ENCODE data around the gene CAPN10.
A peak's percentile ranks its signal among the peaks of the same experiment; 100 is the strongest.
"Not testable (repeated sequence)": the region's sequence is repeated elsewhere in the genome, so short reads cannot be mapped to it uniquely, and the experiment has no call there.

CAPN10 gene, protein sequence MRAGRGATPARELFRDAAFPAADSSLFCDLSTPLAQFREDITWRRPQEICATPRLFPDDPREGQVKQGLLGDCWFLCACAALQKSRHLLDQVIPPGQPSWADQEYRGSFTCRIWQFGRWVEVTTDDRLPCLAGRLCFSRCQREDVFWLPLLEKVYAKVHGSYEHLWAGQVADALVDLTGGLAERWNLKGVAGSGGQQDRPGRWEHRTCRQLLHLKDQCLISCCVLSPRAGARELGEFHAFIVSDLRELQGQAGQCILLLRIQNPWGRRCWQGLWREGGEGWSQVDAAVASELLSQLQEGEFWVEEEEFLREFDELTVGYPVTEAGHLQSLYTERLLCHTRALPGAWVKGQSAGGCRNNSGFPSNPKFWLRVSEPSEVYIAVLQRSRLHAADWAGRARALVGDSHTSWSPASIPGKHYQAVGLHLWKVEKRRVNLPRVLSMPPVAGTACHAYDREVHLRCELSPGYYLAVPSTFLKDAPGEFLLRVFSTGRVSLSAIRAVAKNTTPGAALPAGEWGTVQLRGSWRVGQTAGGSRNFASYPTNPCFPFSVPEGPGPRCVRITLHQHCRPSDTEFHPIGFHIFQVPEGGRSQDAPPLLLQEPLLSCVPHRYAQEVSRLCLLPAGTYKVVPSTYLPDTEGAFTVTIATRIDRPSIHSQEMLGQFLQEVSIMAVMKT

DNA sequence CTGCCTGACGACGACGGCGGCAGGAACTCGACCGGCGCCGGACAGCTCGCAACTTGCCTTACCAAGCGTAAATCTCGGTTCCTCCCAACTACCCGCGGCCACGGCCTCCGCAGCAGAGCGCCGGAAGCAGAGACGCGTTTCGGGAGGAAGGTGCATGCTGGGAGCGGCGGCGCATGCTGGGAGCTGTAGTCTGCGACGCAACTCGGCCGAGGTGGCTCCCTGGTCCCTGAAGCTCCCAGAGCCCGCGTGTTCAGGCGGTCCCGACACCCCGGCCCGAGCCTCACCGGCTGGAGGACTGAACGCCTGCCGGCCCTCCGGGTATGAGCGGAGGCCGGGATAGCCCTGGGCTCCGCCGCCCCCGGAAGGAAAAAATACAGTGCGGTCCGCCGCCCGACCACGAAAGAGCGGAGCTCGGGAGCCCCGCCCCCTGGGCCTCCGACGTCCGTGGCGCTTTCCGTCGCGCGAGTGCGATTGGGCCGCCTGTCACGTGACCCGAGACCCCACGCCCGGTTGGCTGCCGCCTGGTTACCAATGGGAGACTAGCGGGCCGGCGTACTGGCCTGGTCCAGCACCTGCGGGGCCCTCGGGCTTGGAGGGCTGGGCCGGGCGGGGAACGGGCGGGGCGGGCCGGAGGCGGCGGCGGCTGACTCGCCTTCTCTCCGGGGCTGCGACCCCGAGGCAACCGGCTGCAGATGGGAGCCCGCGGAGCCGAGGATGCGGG lies at the start of gene CAPN10:
Gene CAPN10, plus strand, starts transcription at position 537 of the 721 bp plus-strand sequence. Its CDS starts 178 bp downstream, at position 715.
- peak; percentile 93 to 94 for DNase-seq (ENCODE audit: low read depth in 2 of 2)

DNA sequence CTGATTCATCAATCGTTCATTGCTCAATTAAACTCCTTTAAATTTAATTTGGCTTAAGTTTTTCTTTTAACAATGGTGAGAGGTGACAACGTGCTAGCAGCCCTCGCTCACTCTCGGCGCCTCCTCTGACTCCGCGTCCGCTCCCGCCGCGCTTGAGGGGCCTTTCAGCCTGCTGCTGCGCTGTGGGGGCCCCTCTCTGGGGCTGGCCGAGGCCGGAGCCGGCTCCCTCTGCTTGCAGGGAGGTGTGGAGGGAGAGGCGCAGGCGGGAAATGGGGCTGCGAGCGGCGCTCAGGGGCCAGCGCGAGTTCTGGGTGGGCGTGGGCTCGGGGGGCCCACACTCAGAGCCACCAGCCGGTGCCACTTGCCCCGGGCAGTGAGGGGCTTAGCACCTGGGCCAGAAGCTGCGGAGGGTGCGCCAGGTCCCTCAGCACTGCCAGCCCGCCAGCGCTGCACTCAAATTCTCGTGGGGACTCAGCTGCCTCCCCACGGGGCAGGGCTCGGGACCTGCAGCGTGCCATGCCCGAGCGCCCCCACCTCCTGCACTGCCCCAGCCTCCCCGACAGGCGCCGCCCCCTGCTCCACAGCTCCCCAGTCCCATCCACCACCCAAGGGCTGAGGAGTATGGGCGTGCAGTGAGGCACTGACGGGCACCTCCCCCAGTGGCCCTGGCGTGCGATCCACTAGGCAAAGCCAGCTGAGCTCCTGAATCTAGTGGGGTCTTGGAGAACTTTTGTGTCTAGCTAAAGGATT lies 48.3 kb upstream of the CAPN10 start:
- DNase-seq (ENCODE audit: low read depth in 2 of 2) = no peak

DNA sequence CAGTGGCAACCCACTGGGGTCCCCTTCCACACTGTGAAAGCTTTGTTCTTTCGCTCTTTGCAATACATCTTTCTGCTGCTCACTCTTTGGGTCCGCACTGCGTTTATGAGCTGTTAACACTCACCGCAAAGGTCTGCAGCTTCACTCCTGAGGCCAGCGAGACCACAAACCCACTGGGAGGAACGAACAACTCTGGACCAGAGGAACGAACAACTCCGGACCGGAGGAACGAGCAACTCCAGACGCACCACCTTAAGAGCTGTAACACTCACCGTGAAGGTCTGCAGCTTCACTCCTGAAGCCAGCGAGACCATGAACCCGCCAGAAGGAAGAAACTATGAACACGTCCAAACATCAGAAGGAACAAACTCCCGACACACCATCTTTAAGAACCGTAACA lies 47.4 kb upstream of the CAPN10 start:
- not testable (repeated sequence) for DNase-seq (ENCODE audit: low read depth in 2 of 2)

DNA sequence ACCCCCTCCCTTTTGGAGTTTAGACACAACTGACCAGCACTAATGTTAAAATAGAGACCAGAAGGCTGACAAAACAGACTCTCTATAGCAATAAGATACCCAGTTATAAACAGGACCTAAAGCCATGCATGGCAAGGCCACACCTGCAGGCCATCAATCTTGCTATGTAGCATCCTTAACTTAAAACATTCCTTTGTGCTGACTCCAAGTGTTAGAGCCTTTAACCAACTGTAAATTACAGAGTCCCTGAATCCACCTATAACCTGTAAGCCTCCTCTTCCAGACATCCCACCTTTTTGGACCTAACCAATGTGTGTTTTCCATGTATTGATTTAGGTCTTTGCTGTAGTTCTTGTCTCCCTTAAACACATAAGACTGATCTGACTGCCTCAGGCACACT lies 46.6 kb upstream of the CAPN10 start:
- DNase-seq (ENCODE audit: low read depth in 2 of 2) = no peak

DNA sequence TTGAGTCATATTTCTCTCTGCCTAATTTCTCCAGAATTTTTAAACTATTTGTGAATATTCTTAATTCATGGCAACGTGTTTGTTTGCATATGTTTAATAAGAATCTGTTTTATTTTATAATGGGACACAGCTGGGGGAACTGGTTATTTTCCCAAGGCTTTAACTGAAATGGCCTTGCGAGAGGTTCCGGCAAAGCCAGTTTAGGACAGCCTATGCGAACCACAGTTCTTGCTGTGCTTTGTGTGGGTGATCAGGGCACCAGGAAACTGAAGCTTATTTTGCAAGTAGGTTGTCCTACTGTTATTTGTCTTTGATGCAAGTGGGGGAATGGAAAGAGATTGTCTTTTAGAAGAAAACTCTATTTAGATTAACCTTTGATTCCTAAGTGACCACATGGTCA lies 35.2 kb upstream of the CAPN10 start:
- DNase-seq (ENCODE audit: low read depth in 2 of 2) = no peak

DNA sequence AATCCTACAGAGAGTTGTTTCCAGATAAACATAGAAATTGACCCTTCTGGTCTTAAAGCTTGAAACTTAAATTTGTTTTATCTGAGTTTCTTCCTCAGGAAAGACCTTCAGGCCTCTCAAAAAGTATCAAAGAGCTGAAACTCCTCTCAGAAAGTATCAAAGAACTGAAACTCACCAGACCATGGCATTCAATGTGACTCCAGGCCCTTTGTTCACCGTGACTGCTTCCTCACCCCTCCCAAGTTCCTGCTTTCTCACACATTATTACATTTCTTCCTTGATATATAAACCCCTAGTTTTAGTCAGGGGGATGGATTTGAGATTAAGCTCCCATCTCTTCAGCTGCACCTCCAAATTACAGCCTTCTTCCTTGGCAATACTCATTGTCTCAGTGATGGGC lies 34.7 kb upstream of the CAPN10 start:
- DNase-seq (ENCODE audit: low read depth in 2 of 2) = no peak

DNA sequence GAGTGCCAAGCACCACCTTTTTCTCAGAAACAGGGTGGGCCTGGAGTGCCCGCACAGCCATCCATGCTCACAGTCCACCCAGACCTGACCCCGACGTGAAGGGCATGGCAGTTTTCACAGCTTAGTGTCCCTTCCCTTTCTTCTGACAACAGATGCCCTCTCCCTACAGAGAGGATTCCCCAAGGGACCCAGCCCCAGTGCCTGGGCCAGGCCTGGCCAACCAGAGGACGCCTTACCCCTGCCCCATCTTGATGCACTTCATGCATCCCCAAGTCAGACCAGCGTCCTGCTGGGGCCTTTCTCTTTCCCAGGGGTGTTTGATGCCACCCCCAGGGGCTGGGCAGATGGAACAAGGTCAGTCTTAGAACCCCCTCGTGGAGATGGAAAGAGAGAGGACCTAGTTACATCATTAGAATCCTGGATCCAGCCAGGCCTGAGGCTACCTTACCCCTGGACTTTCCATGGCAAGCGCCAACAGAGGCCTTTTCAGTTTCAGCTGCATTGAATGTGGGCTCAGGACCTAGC lies 32.5 kb upstream of the CAPN10 start:
- no peak for DNase-seq (ENCODE audit: low read depth in 2 of 2)

DNA sequence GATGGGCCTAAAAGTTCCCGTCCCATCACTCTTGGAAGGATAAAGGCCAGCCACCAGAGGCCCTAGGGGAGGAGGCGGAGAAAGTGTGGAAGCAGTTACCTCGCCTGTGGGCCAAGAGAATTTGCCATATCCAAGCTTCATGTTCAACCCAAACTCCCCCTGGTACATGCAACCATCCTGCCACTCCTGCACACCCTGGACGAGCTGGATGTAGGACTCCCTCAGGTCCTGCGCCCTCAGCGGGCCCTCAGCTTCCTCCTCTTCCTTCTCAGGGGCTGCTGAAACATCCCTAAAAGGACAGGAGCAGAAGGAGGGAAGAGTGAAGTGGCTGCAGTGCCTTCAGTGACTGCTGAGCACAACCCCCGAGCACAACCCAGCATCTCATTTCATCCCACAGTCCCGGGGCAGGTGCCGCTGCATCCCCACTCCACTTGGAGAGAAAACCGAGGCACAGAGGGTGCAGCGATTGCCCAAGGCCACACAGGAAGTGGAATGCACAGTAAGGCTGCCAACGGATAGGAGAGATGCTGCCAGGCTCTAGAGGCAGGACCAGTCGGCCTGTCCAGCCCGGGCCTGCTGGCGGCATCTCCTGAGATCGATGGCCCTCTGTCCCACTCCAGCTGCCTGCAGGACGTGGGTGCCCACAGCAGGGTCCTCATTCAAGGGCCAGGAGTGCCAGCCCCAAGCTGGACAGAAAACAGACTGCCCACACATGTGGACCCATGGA lies 31.6 kb upstream of the CAPN10 start:
- DNase-seq (ENCODE audit: low read depth in 2 of 2) = no peak

DNA sequence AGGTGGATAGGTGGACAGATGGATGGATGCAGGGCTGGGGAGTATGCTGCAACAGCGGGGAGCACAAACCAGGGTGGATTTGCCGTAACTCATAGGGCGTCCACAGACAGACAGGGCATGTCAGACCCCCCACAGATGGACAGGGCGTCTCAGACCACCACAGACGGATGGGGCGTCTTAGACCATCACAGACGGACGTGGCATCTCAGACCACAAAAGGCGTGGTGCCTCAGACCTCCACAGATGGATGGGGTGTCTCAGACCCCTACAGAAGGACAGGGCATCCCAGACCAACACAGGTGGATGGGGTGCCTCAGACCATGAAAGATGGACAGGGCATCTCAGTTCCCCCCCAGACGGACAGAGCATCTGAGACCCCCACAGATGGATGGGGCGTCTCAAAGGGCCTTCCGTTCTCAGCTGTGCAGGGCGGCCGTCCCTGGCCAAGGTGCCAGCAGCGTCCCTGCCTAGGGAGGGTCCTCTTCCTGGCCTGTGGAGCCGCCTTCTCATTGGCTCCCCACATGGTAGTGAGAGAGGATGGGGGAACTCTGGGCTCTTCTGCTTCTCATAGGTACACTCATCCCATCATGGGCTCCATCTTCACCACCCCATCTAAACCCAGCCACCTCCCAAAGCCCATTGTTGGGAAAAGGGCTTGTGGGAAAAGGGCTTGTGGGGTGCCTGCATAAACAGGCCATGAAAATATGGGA lies 30.8 kb upstream of the CAPN10 start:
- DNase-seq (ENCODE audit: low read depth in 2 of 2) = no peak

DNA sequence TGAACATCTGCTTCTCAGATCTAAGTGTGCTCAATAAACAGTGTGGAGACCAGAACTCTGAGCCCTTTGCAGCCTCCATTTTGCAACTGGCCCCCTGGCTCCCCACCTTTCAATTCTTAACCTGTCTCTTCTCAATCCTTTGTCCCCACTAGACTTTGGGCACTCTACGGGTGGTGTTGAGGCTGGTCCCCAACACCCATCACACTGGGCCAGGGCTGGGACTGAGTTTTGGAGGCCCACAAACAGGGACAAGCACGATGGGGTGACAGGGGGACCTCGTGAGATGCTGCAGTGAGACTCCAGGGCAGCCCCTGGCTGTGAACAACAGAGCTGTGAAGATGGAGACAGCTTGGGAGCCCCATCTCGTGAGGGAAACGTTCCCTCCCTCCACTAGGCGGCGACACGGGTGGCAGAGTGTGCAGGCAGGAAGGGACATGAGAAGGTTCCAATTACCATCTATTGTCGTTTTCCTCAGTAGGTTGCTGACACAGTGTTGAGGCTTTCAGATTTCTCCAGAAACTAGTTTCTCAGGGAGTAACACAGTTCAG lies 29.9 kb upstream of the CAPN10 start:
- peak in 1 of 2 experiments; percentile 62 for DNase-seq (ENCODE audit: low read depth in 2 of 2)

DNA sequence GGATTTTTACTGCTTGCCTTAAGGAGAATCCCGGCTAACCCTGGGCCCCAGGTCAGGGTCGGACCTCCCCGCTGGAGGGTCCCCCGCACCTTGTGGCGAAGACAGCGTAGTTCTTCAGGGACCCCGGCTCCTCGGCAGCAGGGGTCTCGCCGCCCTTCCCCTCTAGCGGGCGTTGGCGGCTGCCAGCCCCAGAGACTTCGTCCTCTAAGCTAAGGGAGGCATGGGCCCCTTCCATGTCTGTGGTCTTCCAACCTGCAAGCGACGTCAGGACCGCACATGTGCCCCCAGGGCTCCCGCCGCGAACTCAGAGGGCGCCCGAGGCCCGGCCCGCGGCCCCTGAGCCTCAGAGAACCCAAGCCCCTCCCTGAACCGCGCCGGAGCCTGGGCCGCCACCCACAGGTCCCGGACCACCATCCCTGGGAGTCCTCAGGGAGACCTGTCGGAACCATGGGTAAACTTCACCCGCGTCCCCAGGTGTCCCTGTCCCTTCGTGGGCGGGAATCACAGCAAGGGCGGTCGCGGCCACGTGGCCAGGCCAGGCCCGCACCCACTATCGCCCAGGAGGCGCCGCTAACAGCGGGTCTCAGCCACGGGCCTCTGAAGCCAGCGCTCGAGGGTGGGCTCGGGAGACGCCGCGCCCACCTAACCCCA lies 29.3 kb upstream of the CAPN10 start:
- no peak for DNase-seq (ENCODE audit: low read depth in 2 of 2)

DNA sequence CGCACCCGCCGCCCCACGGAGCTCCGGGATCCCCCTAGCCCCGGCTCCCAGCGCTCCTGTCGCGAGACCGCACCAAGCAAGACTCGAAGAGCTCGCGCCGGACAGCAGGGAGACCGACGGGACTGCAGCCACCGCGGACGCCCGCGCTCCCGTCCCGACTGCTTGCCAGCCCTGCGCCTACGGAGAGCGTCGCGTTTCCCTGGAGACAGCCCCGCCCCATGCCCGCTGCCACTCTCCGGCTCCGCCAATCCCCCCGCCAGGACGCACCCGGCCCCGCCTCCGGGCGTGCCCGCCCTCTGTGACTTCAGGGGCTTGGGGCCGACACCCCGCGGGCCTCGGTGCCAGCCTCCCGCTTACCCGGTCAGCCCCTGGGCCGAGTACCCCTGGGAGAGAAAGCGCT lies 28.7 kb upstream of the CAPN10 start, which contains the start of gene ANKMY1:
Gene ANKMY1, minus strand, starts transcription at position 181 of the 400 bp plus-strand sequence. CDS start 653 bp downstream, outside the sequence.
- DNase-seq (ENCODE audit: low read depth in 2 of 2) = peak in 1 of 2 experiments; percentile 69

DNA sequence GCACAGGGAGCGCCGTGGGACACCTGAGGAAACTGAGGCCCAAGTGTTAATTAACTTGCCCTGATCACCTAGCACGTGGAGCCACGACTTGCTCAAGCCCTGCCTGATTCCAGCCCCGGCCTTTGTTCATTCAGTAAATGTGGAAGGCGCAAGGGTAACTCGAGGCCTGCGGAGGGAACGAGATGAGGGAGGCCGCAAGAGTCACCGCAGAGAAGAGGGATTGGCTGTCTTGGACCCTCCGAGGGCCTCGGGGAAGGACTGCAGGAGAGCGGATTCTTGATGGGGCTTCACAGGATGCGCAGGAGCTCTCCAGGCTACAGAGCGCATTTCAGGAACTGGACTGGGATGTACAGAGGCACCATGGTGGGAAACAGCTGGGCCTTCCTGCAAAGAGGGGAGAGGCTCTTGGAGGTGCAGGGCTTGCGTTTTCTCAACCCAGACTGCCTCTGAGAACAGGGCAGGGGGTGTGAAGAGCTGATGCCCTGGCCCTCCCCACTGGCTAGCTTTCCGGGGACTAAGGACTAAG lies 28.2 kb upstream of the CAPN10 start:
- no peak for DNase-seq (ENCODE audit: low read depth in 2 of 2)

DNA sequence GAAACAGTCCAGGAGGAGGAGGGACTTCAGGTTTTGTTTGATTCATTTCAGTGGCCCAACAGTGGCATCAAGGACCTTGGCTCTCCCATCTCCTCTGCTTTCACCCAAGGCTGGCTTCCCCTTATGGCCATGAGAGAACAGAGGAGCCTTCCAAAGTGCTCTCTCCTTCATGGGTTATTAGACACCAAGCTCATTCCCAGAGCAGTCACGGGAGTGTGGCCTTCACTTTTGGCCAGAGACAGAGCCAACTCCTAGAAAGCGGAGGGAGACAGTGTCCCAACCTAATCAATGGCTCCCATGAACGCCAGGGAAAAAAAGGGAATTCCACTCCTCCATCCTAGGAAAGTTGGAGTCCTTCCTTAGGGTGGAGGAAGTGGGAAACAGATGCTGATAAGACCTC lies 27.2 kb upstream of the CAPN10 start:
- DNase-seq (ENCODE audit: low read depth in 2 of 2) = no peak

DNA sequence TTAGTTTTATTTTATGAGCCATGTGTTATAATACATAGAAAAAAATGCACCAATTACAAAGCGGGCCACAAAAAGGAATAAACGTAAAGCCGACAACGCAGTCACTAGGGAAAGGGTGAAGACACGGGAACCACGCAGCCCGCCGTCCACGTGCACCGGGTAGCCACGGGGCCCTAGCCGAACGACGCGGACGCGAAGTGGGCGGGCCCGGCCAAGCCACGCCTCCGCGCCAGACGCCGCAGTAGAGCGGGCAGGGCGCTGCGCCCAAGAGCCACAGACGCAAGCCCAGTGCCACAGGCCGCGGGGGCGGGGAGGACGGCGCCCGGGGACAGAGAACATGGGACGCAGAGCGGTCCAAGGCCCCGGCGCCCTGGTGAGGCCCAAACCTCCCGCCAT lies 26.5 kb upstream of the CAPN10 start, which contains the start of gene DUSP28:
Gene DUSP28, plus strand, starts transcription at position 274 of the 396 bp plus-strand sequence. CDS start 328 bp downstream, outside the sequence.
- peak; percentile 79 to 89 for DNase-seq (ENCODE audit: low read depth in 2 of 2)

DNA sequence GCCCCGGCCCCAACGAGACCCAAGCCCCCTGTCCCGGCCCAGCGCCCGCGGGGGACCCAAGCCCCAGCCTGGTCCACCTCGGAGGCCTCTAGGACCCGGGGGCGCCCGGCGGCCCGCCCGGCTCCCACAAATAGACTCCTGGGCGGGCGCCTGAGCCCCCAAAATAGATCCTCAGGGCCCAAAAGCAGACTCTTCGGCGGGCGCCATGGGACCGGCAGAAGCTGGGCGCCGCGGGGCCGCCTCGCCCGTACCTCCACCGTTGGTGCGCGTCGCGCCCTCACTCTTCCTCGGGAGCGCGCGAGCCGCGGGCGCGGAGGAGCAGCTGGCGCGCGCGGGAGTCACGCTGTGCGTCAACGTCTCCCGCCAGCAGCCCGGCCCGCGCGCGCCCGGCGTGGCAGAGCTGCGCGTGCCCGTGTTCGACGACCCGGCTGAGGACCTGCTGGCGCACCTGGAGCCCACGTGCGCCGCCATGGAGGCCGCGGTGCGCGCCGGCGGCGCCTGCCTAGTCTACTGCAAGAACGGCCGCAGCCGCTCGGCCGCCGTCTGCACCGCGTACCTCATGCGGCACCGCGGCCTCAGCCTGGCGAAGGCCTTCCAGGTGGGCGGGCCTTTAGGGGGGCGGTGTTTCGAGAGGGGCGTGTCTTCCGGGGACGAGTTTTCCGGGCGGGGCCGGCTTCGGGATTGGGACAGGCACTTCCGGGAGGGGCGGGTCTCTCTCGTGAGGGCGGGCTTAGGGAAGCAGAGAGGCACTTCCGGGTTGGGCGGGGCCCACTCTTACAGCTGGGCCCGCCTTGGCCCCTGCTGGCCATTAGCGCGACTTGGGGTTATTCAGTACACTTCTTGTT lies 25.8 kb upstream of the CAPN10 start:
- peak; percentile 99 to 100 for DNase-seq (ENCODE audit: low read depth in 2 of 2)

DNA sequence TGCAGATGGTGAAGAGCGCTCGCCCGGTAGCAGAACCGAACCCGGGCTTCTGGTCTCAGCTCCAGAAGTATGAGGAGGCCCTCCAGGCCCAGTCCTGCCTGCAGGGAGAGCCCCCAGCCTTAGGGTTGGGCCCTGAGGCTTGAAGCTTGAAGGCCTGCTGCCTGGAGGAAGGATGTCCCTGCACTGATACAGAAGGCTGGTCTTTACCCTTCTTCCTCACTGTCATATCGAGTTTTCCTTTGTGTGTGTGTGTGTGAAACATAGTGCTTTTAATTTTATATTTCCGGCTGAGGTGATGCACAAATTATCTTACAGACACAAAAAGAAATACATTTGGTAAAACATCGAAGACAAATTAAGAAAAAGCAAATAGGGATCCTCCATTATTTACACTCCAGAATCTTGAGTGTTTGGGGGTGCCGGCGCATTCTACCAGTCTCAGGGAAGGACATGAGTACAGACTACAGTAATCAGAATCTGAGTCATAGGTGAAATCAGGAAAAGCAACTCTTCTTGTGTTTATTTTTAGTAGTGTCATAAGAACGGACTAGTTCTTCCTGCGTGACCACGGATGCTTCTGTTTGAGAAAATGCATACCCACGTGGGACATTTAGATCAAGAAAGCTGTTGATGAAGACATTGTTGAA lies 25.1 kb upstream of the CAPN10 start:
- no peak for DNase-seq (ENCODE audit: low read depth in 2 of 2)

Measured in stimulated activated CD4-positive, alpha-beta T cell treated with anti-CD3 and anti-CD28 coated beads, Interleukin-12 subunit alpha, Interleukin-12 subunit beta, amount 100 ng/mL, for 24 hours (primary cell).